Gastrocnemius medialis (tissue), 4 donors: ENCODE measurements around the gene DCAF6. TPM values are rescaled to one million over a fixed set of nuclear protein-coding genes. Genes with fewer than 3 reads are reported as not detected.

ENCODE experiments used
- ATAC-seq, 2 donors: fragments of 150-250 bp; one replicate each; pipeline ENCODE4 v1.9.1; 2016
- DNase-seq, 2 donors: peaks; one replicate each; pipeline ENCODE4 v3.0.0-alpha.2; 2019
- H3K27ac ChIP-seq, 4 donors: fragments of 200-600 bp; sonication (generic); 1 replicate in 1 of 4; 2 replicates in 3 of 4; pipeline ENCODE4 v1.5.1; 2016 to 2018; ENCODE audit warnings: mild to moderate bottlenecking in 2 of 4, moderate library complexity in 1 of 4
- H3K27me3 ChIP-seq, 3 donors: fragments of 200-600 bp; sonication (generic) in 2 of 3; 1 replicate in 1 of 3; 2 replicates in 2 of 3; pipeline versions ENCODE4 v1.5.1 to v1.6.0; 2016 to 2019; ENCODE audit warnings: mild to moderate bottlenecking in 1 of 3, moderate library complexity in 1 of 3
- H3K36me3 ChIP-seq, 2 donors: fragments of 200-600 bp; sonication (generic) in 1 of 2; one replicate each; pipeline ENCODE4 v1.5.1; 2017 to 2018
- H3K4me1 ChIP-seq, 2 donors: fragments of 200-600 bp; sonication (generic) in 1 of 2; one replicate each; pipeline ENCODE4 v1.5.1; 2016 to 2017; ENCODE audit warnings: mild to moderate bottlenecking in 2 of 2
- H3K4me3 ChIP-seq, 4 donors: fragments of 200-600 bp; sonication (generic) in 3 of 4; 1 replicate in 1 of 4; 2 replicates in 3 of 4; pipeline ENCODE4 v1.5.1; 2016 to 2019; ENCODE audit warnings: mild to moderate bottlenecking in 2 of 4
- H3K9me3 ChIP-seq, 3 donors: fragments of 200-600 bp; sonication (generic) in 2 of 3; 1 replicate in 1 of 3; 2 replicates in 2 of 3; pipeline ENCODE4 v1.5.1; 2016 to 2019
- CTCF ChIP-seq, 5 experiments: fragments of 450-650 bp in 3 of 5; fragments of 200-600 bp in 2 of 5; sonication (generic) in 2 of 5; IDR thresholded peaks in 4 of 5; conservative IDR thresholded peaks in 1 of 5; 1 replicate in 4 of 5; 2 replicates in 1 of 5; pipeline ENCODE4 v1.5.1; 2016 to 2019; ENCODE audit warnings: antibody characterized with exemption in 5 of 5, mild to moderate bottlenecking in 3 of 5, moderate library complexity in 3 of 5
- POLR2A ChIP-seq, 2 donors: fragments of 450-650 bp; IDR thresholded peaks; one replicate each; pipeline ENCODE4 v1.6.1; 2017; ENCODE audit warnings: antibody characterized with exemption in 2 of 2, mild to moderate bottlenecking in 2 of 2, moderate library complexity in 2 of 2
- in situ Hi-C, 4 donors: fragments of 200-750 bp; cut with MboI; loops; one replicate each; pipeline versions ENCODE4 v1.15.0 to v1.8.0; 2017; ENCODE audit warnings: low sequenced_read_pairs in 4 of 4
- intact Hi-C: fragments of 100-400 bp; cut with DNase I; formaldehyde crosslinking; loops from one replicate; pipeline ENCODE4 v1.15.1; 2023; ENCODE audit warnings: low total_unique reads
- total RNA-seq, 4 donors: library from RNA; depleted of rRNA; stranded (reverse); fragments of >200 nt; gene quantifications; one replicate each; pipeline versions ENCODE4 v1.1.0 to v1.2.3, GENCODE V29; 2016

Gene DCAF6
- total RNA-seq, 4 donors from 2014 or later = 365 to 466 (median 389) TPM

GRCh38 chr1:167955915-167956314 lies 19.4 kb downstream of the DCAF6 start:
- no peak for DNase-seq
- Histone ChIP-seq H3K4me3 (no peak overlapping the region), H3K27ac (no peak overlapping the region), H3K4me1 (peaks cover 18 to 21% of the 10 kb centered on the region in 2 donors), H3K9me3 (no peaks in the 10 kb centered on the region), H3K36me3 (peaks cover 0 to 31% of the 10 kb centered on the region in 2 donors), H3K27me3 (no peaks in the 10 kb centered on the region)
- intact Hi-C loops = no loop called here
- ATAC-seq = no peak
- no peak for TF ChIP-seq POLR2A (IDR thresholded peaks at IDR 0.05)
- no peak for TF ChIP-seq CTCF (IDR thresholded peaks at IDR 0.05 in 4 of 5, conservative IDR thresholded peaks at IDR 0.05 in 1 of 5)
- in situ Hi-C loops = no loop called here

- no peak for TF ChIP-seq POLR2A (IDR thresholded peaks at IDR 0.05)
- no peak for TF ChIP-seq CTCF (IDR thresholded peaks at IDR 0.05 in 4 of 5, conservative IDR thresholded peaks at IDR 0.05 in 1 of 5)
- H3K27ac ChIP-seq = no peak overlapping the region
Measured at GRCh38 chr1:167957710-167958109, 21.2 kb downstream of the DCAF6 start.

GRCh38 chr1:167964646-167965045 lies 28.2 kb downstream of the DCAF6 start:
- H3K27ac ChIP-seq = peak overlapping the region in 1 of 4 donors; percentile 30

More at GRCh38 chr1:167957710-167958109, 21.2 kb downstream of the DCAF6 start:
- Histone ChIP-seq H3K27me3 (no peaks in the 10 kb centered on the region), H3K9me3 (no peaks in the 10 kb centered on the region), H3K4me3 (no peak overlapping the region), H3K4me1 (peaks cover 12 to 17% of the 10 kb centered on the region in 2 donors), H3K36me3 (peaks cover 0 to 22% of the 10 kb centered on the region in 2 donors)
- DNase-seq (no peak), ATAC-seq (no peak)
- intact Hi-C loops (no loop called here), in situ Hi-C loops (no loop called here)

GRCh38 chr1:167966050-167966449 lies 29.6 kb downstream of the DCAF6 start:
- Histone ChIP-seq H3K27me3 (no peaks in the 10 kb centered on the region), H3K9me3 (no peaks in the 10 kb centered on the region), H3K4me3 (no peak overlapping the region), H3K27ac (no peak overlapping the region), H3K36me3 (peaks cover 0 to 8% of the 10 kb centered on the region in 2 donors), H3K4me1 (peaks cover 26 to 30% of the 10 kb centered on the region in 2 donors)
- DNase-seq (no peak), ATAC-seq (no peak)
- intact Hi-C loops = no loop called here
- in situ Hi-C loops = no loop called here
- no peak for TF ChIP-seq POLR2A (IDR thresholded peaks at IDR 0.05)
- no peak for TF ChIP-seq CTCF (IDR thresholded peaks at IDR 0.05 in 4 of 5, conservative IDR thresholded peaks at IDR 0.05 in 1 of 5)

More at GRCh38 chr1:167964646-167965045, 28.2 kb downstream of the DCAF6 start:
- ATAC-seq (no peak), DNase-seq (no peak)
- in situ Hi-C loops (no loop called here), intact Hi-C loops (no loop called here)
- TF ChIP-seq CTCF (IDR thresholded peaks at IDR 0.05 in 4 of 5, conservative IDR thresholded peaks at IDR 0.05 in 1 of 5) (no peak), POLR2A (IDR thresholded peaks at IDR 0.05) (no peak)
- Histone ChIP-seq H3K9me3 (no peaks in the 10 kb centered on the region), H3K4me3 (no peak overlapping the region), H3K4me1 (peaks cover 27 to 32% of the 10 kb centered on the region in 2 donors), H3K36me3 (peaks cover 0 to 8% of the 10 kb centered on the region in 2 donors), H3K27me3 (no peaks in the 10 kb centered on the region)

- intact Hi-C loops (no loop called here), in situ Hi-C loops (no loop called here)
- no peak for ATAC-seq
- TF ChIP-seq POLR2A (IDR thresholded peaks at IDR 0.05) = no peak
- TF ChIP-seq CTCF (IDR thresholded peaks at IDR 0.05 in 4 of 5, conservative IDR thresholded peaks at IDR 0.05 in 1 of 5) = no peak
- Histone ChIP-seq H3K36me3 (peaks cover 0 to 8% of the 10 kb centered on the region in 2 donors), H3K9me3 (no peaks in the 10 kb centered on the region), H3K27ac (no peak overlapping the region), H3K27me3 (no peaks in the 10 kb centered on the region), H3K4me1 (peaks cover 26 to 32% of the 10 kb centered on the region in 2 donors), H3K4me3 (no peak overlapping the region)
- DNase-seq = no peak
Measured at GRCh38 chr1:167968569-167968968, 32.1 kb downstream of the DCAF6 start.
